Loucy (cell line): ENCODE results near the gene MICU2.

ENCODE experiments used
- CTCF ChIP-seq: fragments of 200-600 bp; sonication (generic); conservative IDR thresholded peaks from 2 replicates; pipeline ENCODE4 v1.5.1; 2014; ENCODE audit warnings: mild to moderate bottlenecking, antibody characterized with exemption, low read length
- EZH2phosphoT487 ChIP-seq: fragments of 200-600 bp; IDR thresholded peaks from 2 replicates; pipeline ENCODE4 v1.6.1; 2018; ENCODE audit warnings: antibody characterized with exemption, mild to moderate bottlenecking, moderate library complexity, borderline replicate concordance

- TF ChIP-seq CTCF (no peak), EZH2phosphoT487 (no peak)
Observed at GRCh38 chr13:21534760-21535159, 69.2 kb downstream of the MICU2 start.
